T-cell (primary cell): Measurements from ENCODE around the gene CFAP92. TPM values are rescaled to one million over a fixed set of nuclear protein-coding genes. Genes with fewer than 3 reads are reported as not detected.

Experiments
- ATAC-seq, 4 experiments: fragments of 200-7000 bp in 3 of 4; fragments of 150-1000 bp in 1 of 4; cut with Tn5 transposase; replicated peaks in 1 of 4; 1 replicate in 3 of 4; 2 replicates in 1 of 4; pipeline ENCODE4 v1.10.0; 2021; ENCODE audit warnings: moderate library complexity in 3 of 4, mild to moderate bottlenecking in 2 of 4, moderate number of reproducible peaks in 1 of 4
- CTCF ChIA-PET, 2 donors: fragments of 300-600 bp; sonication (Branson Sonifier 250); formaldehyde crosslinking; loops; one replicate each; lab custom pipeline; 2022; ENCODE audit warnings: antibody characterized with exemption in 2 of 2; lab: Charles Lee
- POLR2A ChIA-PET, 2 donors: fragments of 300-600 bp; sonication (Branson Sonifier 250); formaldehyde crosslinking; loops; one replicate each; lab custom pipeline; 2022; ENCODE audit warnings: antibody characterized with exemption in 2 of 2; lab: Charles Lee
- DNase-seq, 35 experiments: peaks; one replicate each; pipeline versions ENCODE4 v3.0.0 to v3.0.0-alpha.2; 2013 to 2023
- H3K27ac ChIP-seq: one replicate; pipeline ENCODE4 v1.5.1; 2013; ENCODE audit warnings: low read length
- H3K27me3 ChIP-seq, 2 experiments: replicated peaks in 1 of 2; 1 replicate in 1 of 2; 2 replicates in 1 of 2; pipeline versions ENCODE4 v1.6.1 to v1.7.0; 2013; ENCODE audit warnings: low read length in 1 of 2, mixed read lengths in 1 of 2; ENCODE audit not compliant: control insufficient read depth in 2 of 2, insufficient read depth in 2 of 2; ENCODE audit errors: extremely low read depth in 1 of 2
- H3K36me3 ChIP-seq, 2 donors: 1 replicate in 1 of 2; 2 replicates in 1 of 2; pipeline versions ENCODE4 v1.6.1 to v1.7.0; 2013; ENCODE audit warnings: low read length in 1 of 2; ENCODE audit not compliant: control insufficient read depth in 2 of 2, insufficient read depth in 1 of 2; ENCODE audit errors: extremely low read depth in 1 of 2
- H3K4me1 ChIP-seq, 2 experiments: 1 replicate in 1 of 2; 2 replicates in 1 of 2; pipeline versions ENCODE4 v1.6.1 to v1.7.0; 2013; ENCODE audit warnings: low read length in 2 of 2, mixed read lengths in 1 of 2; ENCODE audit not compliant: insufficient read depth in 2 of 2, control insufficient read depth in 1 of 2; ENCODE audit errors: extremely low read depth in 1 of 2
- H3K4me3 ChIP-seq, 2 donors: 1 replicate in 1 of 2; 2 replicates in 1 of 2; pipeline versions ENCODE4 v1.5.1 to v1.7.0; 2013; ENCODE audit warnings: mild to moderate bottlenecking in 2 of 2, low read length in 1 of 2, moderate library complexity in 1 of 2; ENCODE audit not compliant: control insufficient read depth in 1 of 2; ENCODE audit errors: extremely low read depth in 1 of 2
- H3K9me3 ChIP-seq: 2 replicates; pipeline ENCODE4 v1.7.0; 2013
- H3K27ac Mint-ChIP-seq, 2 donors: one replicate each; pipeline ENCODE4 v1.8.0; 2020 to 2021; ENCODE audit warnings: mild to moderate bottlenecking in 2 of 2, mixed read lengths in 2 of 2
- H3K27me3 Mint-ChIP-seq, 2 donors: one replicate each; pipeline ENCODE4 v1.8.0; 2021 to 2022; ENCODE audit warnings: mixed read lengths in 2 of 2
- H3K36me3 Mint-ChIP-seq: one replicate; pipeline ENCODE4 v1.8.0; 2021; ENCODE audit warnings: mixed read lengths
- H3K4me1 Mint-ChIP-seq, 3 donors: one replicate each; pipeline ENCODE4 v1.8.0; 2020 to 2022; ENCODE audit warnings: mixed read lengths in 3 of 3, mild to moderate bottlenecking in 1 of 3
- H3K4me3 Mint-ChIP-seq, 3 donors: one replicate each; pipeline ENCODE4 v1.8.0; 2020 to 2022; ENCODE audit warnings: mild to moderate bottlenecking in 3 of 3, mixed read lengths in 3 of 3, moderate library complexity in 3 of 3
- H3K9me3 Mint-ChIP-seq, 3 donors: one replicate each; pipeline ENCODE4 v1.8.0; 2020 to 2022; ENCODE audit warnings: mixed read lengths in 3 of 3
- WGBS: methylation state at CpG from one replicate; pipeline ENCODE4 v1.1.5; 2013; ENCODE audit warnings: missing lambda C conversion rate; ENCODE audit not compliant: insufficient coverage; 5-methylcytosine and 5-hydroxymethylcytosine counted together
- total RNA-seq, 35 experiments: library from RNA in 6 of 35; stranded (reverse) in 6 of 35; fragments of 120-200 nt in 1 of 35; gene quantifications; one replicate each; pipeline versions ENCODE4 v1.2.1 to v1.2.4 and lab custom pipeline; 2013 to 2026

The CFAP92 gene
- total RNA-seq, 5 donors from 2014 or later (not counting 1 experiment from before 2014, with no cell fraction given) = 0.13 to 0.49 (median 0.26) TPM

DNA sequence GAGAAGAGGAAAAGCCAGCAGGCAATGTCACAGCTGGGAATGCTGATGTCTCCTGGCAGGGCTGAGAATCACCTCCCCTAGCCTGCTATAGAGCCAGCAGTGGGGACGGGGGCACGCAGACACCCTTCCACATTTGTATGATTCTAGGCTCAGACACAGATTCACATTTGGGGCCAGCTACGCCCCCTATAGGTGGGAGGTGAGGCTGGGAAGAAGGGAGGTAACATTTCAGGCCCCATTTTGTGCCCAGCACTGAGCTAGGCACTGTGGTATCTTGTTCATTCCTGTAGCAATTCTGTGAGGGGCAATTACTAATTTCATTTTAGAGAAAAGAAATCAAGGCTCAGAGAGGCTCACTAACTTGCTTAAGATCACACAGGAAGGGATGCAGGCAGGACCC is 130.3 kb downstream of the CFAP92 start:
- Mint-ChIP-seq H3K4me3 (no peak overlapping the region), H3K4me1 (no peaks in the 10 kb centered on the region), H3K9me3 (peaks cover 4 to 24% (median 16%) of the 10 kb centered on the region in 3 donors), H3K27me3 (no peaks in the 10 kb centered on the region), H3K36me3 (peaks cover 10% of the 10 kb centered on the region), H3K27ac (no peak overlapping the region)
- no peak overlapping the region for H3K4me3 ChIP-seq
- no peak for ATAC-seq
- peaks cover 0 to 3% of the 10 kb centered on the region in 2 experiments for H3K27me3 ChIP-seq
- ChIA-PET POLR2A (no interaction called here), CTCF (interaction anchor here in 1 of 2 donors (1.3 kb wide), 1 partner anchor 12 kb away, joined by 4 read pairs; no protein-coding TSS in a partner anchor)
- WGBS = 100% methylated on average over 1 of the region's 3 CpGs
- DNase-seq = no peak
- no peaks in the 10 kb centered on the region for H3K9me3 ChIP-seq
- no peaks in the 10 kb centered on the region for H3K4me1 ChIP-seq
- peaks cover 0 to 7% of the 10 kb centered on the region in 2 donors for H3K36me3 ChIP-seq
- no peak overlapping the region for H3K27ac ChIP-seq

DNA sequence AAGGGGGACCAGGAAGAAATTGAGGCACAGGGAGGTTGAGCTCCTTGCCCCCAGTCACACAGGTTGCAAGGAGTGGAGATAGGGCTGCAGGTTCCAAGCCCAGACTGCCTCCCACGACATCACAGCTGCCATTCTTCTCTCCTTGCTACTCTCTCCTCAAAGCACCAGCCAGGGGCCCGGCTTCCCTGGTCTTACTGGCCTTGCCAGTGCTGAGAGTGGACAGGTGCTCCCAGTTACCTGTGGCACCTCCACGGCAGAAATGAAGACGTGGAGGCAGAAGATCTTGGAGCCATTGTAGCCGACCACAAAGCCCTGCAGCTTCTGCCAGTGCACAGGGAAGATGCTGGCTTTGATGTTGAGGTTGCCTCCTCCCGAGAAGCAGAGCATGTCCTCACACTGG is 132.4 kb downstream of the CFAP92 start:
- no peak for DNase-seq
- no peaks in the 10 kb centered on the region for H3K27me3 ChIP-seq
- no peaks in the 10 kb centered on the region for H3K4me1 ChIP-seq
- H3K27ac Mint-ChIP-seq = no peak overlapping the region
- ATAC-seq = no peak
- no peaks in the 10 kb centered on the region for H3K4me1 Mint-ChIP-seq
- 73% methylated on average over 4 of the region's 6 CpGs for whole genome bisulfite sequencing
- no peak overlapping the region for H3K27ac ChIP-seq
- no peak overlapping the region for H3K4me3 Mint-ChIP-seq
- no peaks in the 10 kb centered on the region for H3K27me3 Mint-ChIP-seq
- H3K9me3 Mint-ChIP-seq = peaks cover 4 to 34% (median 22%) of the 10 kb centered on the region in 3 donors
- no peaks in the 10 kb centered on the region for H3K9me3 ChIP-seq
- H3K4me3 ChIP-seq = no peak overlapping the region
- peaks cover 16% of the 10 kb centered on the region for H3K36me3 Mint-ChIP-seq
- peaks cover 0 to 7% of the 10 kb centered on the region in 2 donors for H3K36me3 ChIP-seq
- ChIA-PET CTCF (no interaction called here), POLR2A (no interaction called here)

Other genes with a start within 250 kb of the CFAP92 start
- 10 to 100 TPM; 45.1 to 91.5 (median 54.3) TPM for gene ACAD9, start 114.5 kb downstream of the CFAP92 start, total RNA-seq
- gene EFCC1, start 7.2 kb upstream of the CFAP92 start, total RNA-seq = under 1 TPM; 0.20 to 0.43 (median 0.30) TPM
- gene GP9, start 66.7 kb upstream of the CFAP92 start, total RNA-seq = not detected
- 10 to 100 TPM; 53.8 to 96.9 (median 77.6) TPM for gene RAB43, start 127.7 kb upstream of the CFAP92 start, total RNA-seq
- gene ISY1, start 167.0 kb upstream of the CFAP92 start, total RNA-seq = 10 to 100 TPM; 34.8 to 42.0 (median 35.9) TPM
- 100 to 1,000 TPM; 280 to 382 (median 356) TPM for gene CNBP, start 189.8 kb upstream of the CFAP92 start, total RNA-seq